ENCODE data around the gene FEZF2.

The FEZF2 gene

DNA sequence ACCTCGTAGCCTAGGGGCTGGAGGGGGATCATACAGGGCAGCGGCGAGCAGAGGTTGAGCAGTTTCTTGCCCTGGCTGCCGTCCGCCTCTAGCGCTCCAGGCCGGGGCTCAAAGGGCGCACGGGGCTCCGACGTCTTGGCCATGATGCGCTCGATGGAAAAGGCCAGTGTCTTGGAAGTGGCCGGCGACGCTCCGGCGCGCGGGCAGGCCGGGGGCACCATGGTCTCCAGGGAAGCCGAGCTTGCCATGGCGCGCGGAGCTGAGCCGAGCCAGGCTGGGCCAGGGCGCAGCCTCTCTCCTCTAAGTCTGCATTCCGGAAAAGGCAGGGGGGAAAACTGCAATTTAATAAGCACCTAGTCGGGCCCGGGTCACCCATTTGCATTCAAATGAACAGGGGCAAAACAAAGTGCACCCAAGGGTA is 719 bp downstream of the FEZF2 start:
- DNase-seq (ENCODE audit: low read depth): no peak

DNA sequence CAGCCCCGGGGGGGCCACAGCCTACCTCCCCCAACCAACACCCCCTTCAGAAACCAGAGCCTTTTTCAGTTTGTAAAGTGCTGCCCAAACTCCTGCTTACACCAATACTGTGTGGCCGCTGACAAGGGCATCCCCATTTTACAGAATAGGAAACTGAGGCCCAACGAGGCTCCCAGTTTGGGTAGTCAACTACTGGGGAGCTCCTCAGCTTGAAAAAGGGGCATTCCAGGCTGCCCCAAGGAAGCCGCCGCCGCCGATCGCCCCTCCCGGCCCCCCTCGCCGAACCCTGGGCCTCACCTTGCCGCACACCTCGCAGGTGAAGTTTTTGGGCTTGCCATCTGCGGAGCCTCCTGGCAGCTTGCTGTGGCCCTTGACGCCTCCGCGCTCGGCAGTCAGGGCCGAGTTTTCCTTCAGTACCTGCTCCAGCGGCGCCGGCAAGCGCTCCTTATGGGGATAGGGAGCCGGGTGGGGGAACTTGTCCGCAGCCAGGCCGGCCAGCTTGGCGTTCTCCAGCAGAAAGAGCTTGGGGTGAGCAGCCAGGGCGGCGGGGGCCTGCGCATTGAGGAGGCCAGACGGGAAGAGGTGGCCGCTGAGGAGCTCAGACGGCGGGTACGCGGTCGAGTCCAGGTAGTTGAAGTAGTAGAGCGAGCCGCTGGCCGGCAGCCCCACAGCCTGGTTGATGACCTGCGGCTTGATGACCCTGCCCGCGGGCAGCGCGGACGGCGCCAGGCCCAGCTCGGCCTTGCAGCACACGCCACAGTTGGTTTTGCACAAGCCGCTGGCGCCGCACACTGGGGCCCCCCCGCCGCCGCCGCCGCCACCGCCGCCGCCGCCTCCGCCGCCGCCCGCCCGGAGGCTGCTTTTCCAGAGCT is 1.4 kb downstream of the FEZF2 start:
- DNase-seq (ENCODE audit: low read depth): no peak

DNA sequence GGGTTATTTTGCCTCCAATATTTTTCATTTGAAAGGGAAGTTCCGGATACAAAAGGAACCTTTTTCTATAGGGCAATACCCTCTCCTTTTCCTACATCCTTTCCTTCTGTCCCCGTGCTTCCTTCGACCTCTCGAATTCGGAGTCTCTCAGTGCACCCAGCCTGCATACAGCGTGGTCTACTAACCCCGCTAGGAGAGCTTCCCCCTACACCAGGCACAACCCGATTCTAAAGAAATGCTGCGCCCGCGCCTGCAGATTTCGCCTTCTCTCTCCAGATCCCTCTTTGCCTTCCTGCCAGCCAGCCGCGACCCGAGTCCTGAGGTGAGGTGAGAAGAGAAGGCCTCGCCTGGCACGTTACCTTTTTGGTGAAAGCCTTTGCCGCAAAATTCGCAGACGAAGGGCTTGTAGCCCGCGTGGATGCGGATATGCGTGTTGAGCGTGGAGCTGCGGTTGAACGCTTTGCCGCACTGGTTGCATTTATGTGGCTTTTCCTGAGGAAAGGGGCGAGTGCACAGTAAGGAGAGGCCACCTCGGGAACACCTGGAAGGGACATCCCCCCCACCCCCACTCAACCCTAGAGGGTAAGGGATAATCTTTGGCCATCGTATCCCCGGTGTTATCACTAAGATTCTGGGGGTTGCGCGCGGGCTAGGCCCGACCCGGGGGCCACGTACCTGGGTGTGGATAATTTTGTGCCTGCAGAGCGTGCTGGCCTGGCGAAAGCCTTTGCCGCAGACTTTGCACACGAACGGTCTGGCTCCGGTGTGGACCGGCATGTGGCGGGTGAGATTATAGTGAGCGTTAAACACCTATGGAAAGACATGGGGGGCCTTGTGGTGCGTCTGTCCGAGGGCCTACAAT is 2.3 kb downstream of the FEZF2 start:
- no peak for DNase-seq (ENCODE audit: low read depth)

DNA sequence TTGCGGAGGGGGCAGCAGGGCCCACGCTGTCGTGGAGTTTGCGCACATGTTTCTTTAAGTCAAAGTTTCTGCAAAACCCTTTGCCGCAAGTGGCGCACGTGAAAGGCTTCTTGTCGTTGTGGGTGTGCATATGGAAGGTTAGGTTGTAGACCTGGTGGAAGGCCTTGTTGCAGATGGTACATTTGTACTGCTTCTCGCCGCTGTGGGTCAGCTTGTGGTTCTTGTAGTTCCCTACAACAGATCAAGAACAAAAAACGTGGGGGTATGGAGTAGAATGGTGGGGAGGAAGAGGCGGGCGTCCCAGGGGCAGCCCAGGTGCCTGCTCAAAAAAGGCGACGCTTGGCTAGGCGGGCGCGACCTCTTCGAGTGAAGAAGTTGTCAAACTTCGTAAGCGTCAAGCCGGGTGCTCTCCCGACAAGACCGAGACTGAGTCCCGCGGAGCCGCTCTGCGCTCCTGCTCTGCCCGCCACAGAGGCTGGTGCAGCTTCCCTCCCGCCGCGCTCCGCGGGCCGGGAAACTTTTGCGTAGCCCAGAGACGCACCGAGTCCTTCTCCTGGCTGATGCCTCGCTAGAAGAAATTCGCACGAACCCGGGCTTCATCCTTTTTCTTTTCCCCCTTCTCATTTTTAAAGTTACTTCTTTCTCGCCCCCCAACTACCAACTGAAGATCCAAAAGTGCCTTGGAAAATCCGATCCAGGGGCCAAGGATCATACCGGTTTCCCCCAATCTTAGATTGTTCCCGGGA is 3.1 kb downstream of the FEZF2 start:
- DNase-seq (ENCODE audit: low read depth): no peak

DNA sequence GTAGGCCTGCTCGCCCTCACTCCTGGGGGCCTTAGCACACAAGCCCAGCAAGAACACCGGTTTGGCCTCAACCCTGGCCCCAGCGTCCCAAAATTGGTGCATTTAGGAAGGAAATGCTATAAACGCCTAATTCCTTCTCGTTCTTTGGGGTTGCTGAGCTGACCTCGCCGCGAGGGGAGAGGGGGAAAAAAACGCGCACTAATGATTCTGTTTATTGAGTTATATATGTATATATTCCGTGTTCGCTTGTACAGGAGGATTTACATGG is 3.9 kb downstream of the FEZF2 start:
- DNase-seq (ENCODE audit: low read depth): no peak

DNA sequence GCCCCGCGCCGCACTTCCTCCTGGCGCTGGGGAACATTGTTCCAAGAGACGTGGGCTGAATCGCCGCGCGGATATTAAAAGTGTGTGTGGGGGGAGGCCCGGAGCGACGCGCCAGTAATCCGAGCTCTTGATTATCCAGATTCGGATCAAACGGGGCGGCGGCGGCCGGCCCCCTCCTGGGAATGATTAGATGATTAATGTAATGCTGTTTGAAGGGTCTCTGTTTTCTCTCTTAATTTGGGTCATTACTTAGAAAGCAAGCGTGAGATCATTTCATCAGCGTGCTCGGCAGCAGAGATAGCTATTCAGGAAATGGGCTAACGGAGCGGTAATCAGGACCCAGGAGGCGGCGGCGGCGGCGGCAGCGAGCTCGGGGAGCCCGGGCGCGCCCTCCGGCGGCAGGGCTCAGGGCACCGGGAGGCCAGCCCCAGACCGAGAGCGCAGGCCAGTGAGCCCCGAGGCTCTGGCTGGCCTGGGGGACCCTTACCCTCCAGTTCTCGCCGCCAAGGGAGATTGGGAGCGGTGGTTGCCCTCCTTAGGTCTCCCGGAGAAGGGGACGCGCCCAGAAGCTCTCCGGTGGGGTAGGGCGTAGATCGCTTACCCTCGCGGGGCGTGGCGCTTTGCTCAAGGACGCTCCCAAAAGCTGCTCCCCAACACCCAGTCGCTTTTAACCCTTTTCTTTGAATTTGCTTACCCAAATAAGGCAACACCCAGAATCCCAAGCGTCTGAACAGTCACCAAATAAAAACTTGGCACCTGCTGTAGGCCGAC is 4.5 kb downstream of the FEZF2 start:
- DNase-seq (ENCODE audit: low read depth): no peak

DNA sequence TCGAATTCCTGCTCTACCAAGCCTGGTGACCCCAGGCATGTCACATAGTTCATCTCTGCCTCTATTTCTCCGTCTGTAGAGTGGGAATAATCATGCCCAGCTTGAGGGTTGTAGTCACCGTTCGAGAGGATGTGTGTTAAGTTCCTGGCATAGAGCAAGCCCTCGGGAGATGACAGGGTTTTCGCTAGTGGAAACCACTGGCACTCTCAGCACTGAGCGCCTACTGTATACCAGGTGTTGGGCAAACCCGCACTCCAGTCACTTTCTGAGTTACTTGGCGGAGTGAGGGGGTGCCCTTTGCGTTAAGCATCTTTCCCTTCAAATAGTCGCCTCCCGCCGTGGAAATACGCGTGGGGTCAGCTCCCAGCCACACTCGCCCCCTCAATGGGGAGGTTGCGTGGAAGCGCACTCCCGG is 5.1 kb downstream of the FEZF2 start:
- no peak for DNase-seq (ENCODE audit: low read depth)

DNA sequence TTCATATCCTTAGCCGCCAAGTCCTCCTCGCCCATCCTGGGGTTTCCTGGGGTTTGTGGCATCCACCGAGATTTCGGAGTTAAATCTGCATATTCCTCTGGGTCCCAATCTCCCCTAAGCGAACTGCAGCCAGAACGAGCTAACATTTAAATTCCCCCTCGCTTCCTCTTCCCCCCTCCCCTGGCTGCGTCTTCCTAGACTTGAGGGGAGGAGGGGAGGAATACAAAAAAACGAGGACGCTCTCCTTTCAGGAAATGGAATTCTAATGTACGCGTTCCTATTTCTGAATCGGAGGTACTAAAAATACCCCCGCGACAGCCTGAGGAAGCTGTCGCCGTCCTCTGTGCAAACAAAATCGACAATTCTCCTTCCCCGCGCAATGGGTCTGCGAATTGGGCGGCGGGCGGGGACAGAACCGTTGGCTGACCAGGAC is 5.6 kb downstream of the FEZF2 start:
- no peak for DNase-seq (ENCODE audit: low read depth)

DNA sequence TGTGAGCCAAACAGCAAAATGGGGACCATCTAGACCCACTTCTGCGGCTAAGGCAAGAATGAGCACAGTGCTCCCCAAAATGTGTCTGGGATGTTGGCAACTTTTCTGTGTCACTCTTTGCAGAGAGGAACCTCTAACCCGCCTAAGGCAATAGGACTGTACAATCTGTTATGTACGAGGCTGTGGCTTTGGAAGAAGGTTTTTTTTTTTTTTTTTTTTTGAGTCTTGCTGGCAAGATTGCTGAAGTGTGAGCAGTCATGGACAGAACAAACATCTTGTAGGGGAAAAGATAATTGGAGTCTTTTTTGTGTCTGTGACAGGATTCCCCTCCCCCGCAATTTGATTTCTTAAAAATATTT is 7.2 kb downstream of the FEZF2 start:
- DNase-seq (ENCODE audit: low read depth): no peak

DNA sequence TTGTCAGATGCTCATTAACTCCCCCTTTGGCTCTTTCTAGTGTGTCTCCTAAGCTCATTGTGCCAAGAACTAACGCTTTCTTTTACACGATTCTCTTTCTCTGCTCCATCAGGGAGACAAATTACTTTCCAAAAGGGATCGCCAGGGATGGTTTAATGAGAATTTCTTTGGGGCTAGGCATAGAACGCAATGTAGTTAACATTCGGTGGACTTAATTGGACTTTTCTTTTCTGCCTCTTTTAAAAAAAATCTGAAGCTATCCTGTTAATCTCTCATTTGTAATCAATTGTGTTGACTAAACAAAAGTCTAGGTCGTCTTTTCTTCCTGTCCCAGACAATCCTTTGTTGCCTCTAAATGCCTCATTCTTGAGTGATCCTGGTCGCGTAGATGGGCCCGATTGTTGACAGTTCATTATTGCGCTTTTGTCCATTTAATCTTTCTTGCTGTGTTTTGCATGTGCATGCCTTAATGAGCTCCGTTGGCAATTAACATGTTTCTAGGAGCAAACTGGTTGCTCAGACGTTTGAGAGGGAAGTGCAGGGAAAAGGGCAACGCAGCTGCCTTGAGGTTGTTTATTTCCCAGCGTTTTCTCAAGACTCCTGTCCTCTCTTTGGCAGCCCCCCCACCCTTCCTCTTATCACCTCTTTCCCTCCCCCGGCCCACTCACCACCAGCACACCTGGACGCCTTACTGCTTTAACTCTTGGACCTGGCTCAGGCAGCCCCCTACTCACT is 7.8 kb downstream of the FEZF2 start:
- DNase-seq (ENCODE audit: low read depth): no peak

DNA sequence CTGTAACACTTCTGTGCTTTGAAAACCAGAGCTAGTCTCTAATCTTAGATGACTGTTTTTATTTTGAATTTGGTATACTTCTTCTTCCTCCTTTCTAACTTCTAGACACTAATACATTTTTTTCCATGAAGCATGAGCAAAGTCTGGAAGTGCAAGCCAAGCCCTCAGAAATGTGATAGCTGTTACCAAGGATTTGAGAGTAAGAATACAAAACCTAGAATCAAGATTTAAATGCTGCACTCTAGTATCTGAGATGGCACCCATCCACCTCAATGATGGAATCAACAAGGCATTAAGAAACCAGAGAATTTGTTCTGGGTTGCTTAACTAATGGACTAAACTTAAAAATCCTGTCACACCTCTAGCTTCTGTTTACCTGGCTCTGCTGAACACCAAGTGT is 9.2 kb downstream of the FEZF2 start:
- no peak for DNase-seq (ENCODE audit: low read depth)

DNA sequence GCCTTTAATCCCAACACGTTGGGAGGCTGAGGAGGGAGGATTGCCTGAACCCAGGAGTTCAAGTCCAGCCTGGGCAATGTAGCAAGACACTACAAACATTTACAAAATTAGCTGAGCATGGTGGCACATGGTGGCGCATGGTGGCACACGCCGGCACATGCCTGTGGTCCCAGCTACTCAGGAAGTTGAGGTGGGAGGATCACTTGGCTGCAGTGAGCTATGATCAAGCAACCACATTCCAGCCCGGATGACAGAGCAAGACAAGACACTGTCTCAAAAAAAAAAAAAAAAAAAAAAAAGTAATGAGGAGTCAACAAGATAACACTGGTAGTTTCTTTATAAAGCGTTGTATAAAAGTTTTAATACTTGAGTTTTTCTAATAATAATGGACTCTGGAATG is 10.1 kb downstream of the FEZF2 start:
- DNase-seq (ENCODE audit: low read depth): no peak

DNA sequence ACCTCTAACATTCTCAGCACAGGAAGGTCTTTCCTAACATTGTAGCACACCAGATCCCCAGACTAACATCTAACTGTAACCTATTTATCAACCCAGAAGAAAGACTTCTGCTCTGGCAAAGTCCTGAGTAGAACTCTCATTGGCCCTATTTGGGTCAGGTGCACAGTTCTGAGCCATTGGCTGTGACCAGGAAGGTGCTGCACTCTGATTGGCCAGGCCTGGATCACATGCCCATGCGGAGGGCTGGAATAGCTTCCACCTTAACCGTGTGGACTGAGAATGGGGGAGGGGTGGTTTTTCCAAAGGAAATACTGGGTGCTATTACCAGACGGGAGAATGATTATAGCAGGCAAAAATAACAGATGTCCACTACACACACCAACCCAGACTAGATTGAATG is 11.5 kb downstream of the FEZF2 start:
- no peak for DNase-seq (ENCODE audit: low read depth)

DNA sequence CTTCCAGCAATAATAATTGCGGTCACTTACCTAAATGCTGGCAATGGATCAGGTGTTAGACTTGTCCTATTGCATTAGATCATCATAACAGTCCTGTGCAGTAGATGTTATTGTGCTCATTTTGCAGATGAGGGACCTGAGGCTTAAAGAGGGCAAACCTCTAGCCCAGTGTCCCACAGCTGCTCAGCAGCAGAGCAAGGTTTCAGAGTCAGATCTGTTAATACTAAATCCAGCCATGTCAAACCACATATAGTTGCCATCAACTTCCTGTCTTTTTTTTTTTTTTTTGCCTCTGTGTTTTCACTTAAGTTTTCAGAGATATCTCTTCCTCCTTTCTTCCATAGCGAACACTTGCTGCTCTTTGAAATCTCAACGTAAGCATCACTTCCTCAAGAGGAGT is 12.1 kb downstream of the FEZF2 start:
- no peak for DNase-seq (ENCODE audit: low read depth)

DNA sequence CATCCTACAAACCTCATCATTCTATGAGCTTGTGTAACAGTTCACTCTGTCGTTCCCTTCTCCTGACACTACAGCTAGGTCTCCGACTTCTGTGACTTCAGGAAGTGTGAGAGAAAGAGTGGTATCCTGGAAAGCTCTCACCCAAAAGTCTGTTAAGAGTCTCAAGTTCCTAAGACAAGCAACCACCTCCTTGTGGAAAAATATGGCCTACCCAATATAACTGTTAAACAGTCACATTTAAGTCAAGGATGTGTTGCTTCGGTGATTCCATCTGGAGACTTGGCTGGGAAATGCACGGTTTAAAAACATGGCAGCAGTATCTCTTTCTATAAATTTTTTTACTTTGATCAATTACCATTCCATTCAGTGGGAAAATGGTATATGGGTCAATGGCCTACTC is 13.8 kb downstream of the FEZF2 start:
- no peak for DNase-seq (ENCODE audit: low read depth)

DNA sequence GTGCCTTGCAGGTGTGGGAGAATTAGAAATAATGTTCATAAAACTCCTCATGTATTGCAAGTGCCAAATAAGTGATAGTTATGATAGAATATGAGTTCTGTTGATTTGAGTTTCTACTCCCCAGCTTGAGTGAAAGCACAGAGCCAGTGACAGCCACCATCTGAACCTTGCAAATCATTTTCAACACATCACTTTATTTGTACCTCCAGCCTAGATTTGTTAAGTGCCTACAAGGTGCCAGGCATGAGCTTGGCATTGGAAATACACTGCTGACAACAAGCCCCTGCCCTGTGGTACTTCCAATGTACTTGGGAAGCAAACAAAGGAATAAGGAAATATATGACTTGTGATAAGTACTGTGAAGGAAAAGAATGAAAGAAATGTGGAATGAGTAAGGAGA is 17.0 kb downstream of the FEZF2 start:
- DNase-seq (ENCODE audit: low read depth): no peak

DNA sequence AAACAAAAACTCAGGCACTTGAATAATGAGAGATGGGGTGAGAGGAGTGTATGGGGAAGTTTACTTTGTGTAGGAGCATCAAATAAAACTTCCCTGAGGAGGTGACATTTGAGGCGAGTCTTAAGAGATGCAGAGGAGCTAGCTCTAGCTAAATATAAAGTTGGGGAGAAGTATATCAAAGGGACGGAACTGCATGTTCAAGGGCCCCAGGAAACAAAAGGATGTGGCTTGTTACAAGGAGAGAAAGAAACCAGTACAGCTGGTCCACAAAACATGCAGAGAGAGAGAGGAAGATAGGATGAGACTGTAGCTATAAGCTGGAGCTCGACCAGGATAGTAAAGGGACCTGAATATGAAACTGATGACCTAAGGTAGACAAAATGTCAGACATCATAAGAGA is 17.6 kb downstream of the FEZF2 start:
- no peak for DNase-seq (ENCODE audit: low read depth)

DNA sequence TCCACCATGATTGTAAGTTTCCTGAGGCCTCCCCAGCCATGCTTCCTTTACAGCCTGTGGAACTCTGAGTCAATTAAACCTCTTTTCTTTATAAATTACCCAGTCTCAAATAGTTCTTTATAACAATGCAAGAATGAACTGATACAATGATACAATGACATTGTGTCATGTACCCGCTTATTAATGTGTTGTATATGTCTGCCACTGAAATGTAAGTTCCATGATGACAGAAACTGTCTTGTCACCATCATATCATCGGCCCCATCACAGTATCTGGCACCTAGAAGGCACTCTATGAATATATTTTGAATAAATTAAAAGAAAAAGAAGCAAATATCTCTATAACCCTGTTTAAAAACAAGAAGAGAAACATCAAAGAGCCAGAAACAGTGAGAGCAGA is 29.6 kb downstream of the FEZF2 start:
- DNase-seq (ENCODE audit: low read depth): no peak

DNA sequence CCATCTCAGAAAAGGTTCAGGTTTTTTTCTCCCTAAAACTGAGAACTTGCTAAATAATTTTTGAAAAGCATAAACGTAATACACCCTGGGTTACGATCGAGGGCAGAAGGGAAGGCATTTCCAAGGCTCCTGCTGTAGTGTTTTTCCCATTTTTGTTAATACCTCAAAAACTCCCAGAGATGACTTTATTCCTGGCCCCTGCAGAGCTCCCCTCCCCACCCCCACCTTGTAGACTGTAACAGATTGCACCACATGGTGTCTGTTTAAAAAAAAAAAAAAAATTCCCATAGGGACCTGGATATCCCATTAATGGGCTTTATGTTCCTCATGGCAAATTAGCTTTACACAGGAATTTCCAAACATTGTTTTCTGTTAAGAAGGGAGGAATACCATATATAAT is 38.2 kb downstream of the FEZF2 start:
- no peak for DNase-seq (ENCODE audit: low read depth)

DNA sequence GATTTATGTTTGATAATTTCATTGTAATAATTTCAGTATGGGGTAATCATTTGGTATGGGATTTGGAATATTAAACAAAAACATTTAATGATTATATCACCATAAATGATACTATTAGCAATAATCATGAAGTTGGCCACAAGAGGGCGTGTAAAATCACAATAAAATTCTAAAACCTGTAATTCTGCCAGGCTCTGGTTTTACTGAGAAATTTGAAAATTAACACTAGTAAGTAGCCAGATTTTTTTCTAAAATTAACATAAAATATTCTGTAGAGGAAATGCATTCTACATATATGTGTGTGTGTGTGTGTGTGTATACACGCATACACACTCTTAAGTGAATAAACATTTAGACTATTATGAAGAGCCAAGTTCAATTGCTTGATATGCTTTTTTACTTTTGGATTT is 40.5 kb downstream of the FEZF2 start:
- DNase-seq (ENCODE audit: low read depth): peak; percentile 4

DNA sequence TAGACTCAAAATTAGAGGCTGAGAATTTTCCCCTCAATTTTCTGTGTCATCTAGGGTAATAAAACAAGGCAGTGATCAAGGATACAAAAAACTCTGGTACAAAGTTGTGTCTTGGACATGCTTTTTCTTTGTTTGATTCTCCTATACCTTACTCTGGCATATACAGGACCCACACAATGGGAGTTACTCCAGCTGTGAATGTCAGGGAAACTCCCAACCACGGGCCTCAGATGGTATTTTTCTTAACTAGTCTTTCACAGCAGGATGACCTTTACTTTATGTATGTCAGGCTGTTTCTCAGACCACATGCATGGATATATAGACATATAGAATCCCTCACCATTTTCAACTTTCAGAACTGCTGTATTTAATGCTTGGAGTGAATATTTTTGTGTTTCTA is 41.3 kb downstream of the FEZF2 start:
- no peak for DNase-seq (ENCODE audit: low read depth)
